SK-N-SH (cell line): Measurements from ENCODE around the gene SPTBN2. TPM values are rescaled to one million over a fixed set of nuclear protein-coding genes. Genes with fewer than 3 reads are reported as not detected.

Source experiments
- polyA plus RNA-seq, 3 experiments: library from polyadenylated mRNA; depleted of rRNA; stranded (reverse); fragments of >200 nt; gene quantifications; 2 replicates each; pipeline ENCODE4 v1.2.3, GENCODE V29; 2012
- small RNA-seq, 7 experiments: library from RNA; depleted of rRNA; stranded (forward); fragments of <200 nt; gene quantifications; one replicate each; pipeline ENCODE3, GENCODE V24; 2012

The SPTBN2 gene
- polyA plus RNA-seq, 1 of the 3 experiments (the other 2 are of a cell fraction), result 19.7 TPM

Small RNAs within 50 kb of the gene (small RNA-seq; reads per million reads assigned to genes)
- gene RN7SL12P, result 0 reads per million in 7 experiments

Other genes starting within 250 kb of the SPTBN2 start
- gene DPP3, start 248.8 kb downstream of the SPTBN2 start, polyA plus RNA-seq (2012; rRNA removed), result 62.1 and 70.6 TPM in 2 replicates
- gene BBS1, start 218.6 kb downstream of the SPTBN2 start, polyA plus RNA-seq (2012; rRNA removed), result 24.8 and 34.3 TPM in 2 replicates
- 12.6 and 13.1 TPM in 2 replicates for gene ZDHHC24, start 183.2 kb downstream of the SPTBN2 start, polyA plus RNA-seq (2012; rRNA removed)
- gene ACTN3, start 182.3 kb downstream of the SPTBN2 start, polyA plus RNA-seq (2012; rRNA removed), result 0.02 and 0.03 TPM in 2 replicates
- 57.2 and 60.1 TPM in 2 replicates for gene CTSF, start 160.6 kb downstream of the SPTBN2 start, polyA plus RNA-seq (2012; rRNA removed)
- 0.06 and 0.21 TPM in 2 replicates for gene CCDC87, start 136.2 kb downstream of the SPTBN2 start, polyA plus RNA-seq (2012; rRNA removed)
- gene CCS, start 136.0 kb downstream of the SPTBN2 start, polyA plus RNA-seq (2012; rRNA removed), result 54.7 and 56.1 TPM in 2 replicates
- 17.6 and 19.8 TPM in 2 replicates for gene RBM14, start 112.6 kb downstream of the SPTBN2 start, polyA plus RNA-seq (2012; rRNA removed)
- gene RBM4, start 90.5 kb downstream of the SPTBN2 start, polyA plus RNA-seq (2012; rRNA removed), result 202 and 222 TPM in 2 replicates
- 31.1 and 43.3 TPM in 2 replicates for gene RBM4B, start 51.3 kb downstream of the SPTBN2 start, polyA plus RNA-seq (2012; rRNA removed)
- 25.0 and 25.4 TPM in 2 replicates for gene RCE1, start 114.2 kb upstream of the SPTBN2 start, polyA plus RNA-seq (2012; rRNA removed)
- gene LRFN4, start 127.8 kb upstream of the SPTBN2 start, polyA plus RNA-seq (2012; rRNA removed), result 15.9 and 25.4 TPM in 2 replicates
- gene PC, start 229.2 kb upstream of the SPTBN2 start, polyA plus RNA-seq (2012; rRNA removed), result 9.7 and 11.8 TPM in 2 replicates
- gene C11orf86, start 246.1 kb upstream of the SPTBN2 start, polyA plus RNA-seq (2012; rRNA removed), result 0.06 and 0.08 TPM in 2 replicates